GM19035 (cell line): ENCODE measurements around the gene MRGPRF.

Experiments used
- ATAC-seq: cut with Tn5 transposase; IDR thresholded peaks from one replicate; pipeline ENCODE4 v1.9.1; 2021; ENCODE audit not compliant: unreplicated experiment

MRGPRF gene

GRCh38 chr11:69027704-69028372 is 14.8 kb upstream of the MRGPRF start:
- no peak for ATAC-seq

GRCh38 chr11:69024509-69024908 is 11.5 kb upstream of the MRGPRF start:
- ATAC-seq, result no peak

GRCh38 chr11:69022260-69022659 is 9.2 kb upstream of the MRGPRF start:
- ATAC-seq, result no peak

GRCh38 chr11:69018924-69019323 is 5.9 kb upstream of the MRGPRF start:
- ATAC-seq, result no peak

GRCh38 chr11:69017951-69018350 is 4.9 kb upstream of the MRGPRF start:
- no peak for ATAC-seq

- ATAC-seq, result no peak
Observed at GRCh38 chr11:69014898-69015549, 2.0 kb upstream of the MRGPRF start.

GRCh38 chr11:69014084-69014851 is 1.2 kb upstream of the MRGPRF start:
- ATAC-seq, result no peak

GRCh38 chr11:69012092-69013008 is 696 bp downstream of the MRGPRF start:
- no peak for ATAC-seq

- no peak for ATAC-seq
Observed at GRCh38 chr11:69011624-69012091, 1.4 kb downstream of the MRGPRF start.

GRCh38 chr11:69010964-69011623 is 2.0 kb downstream of the MRGPRF start:
- no peak for ATAC-seq

GRCh38 chr11:69010361-69010891 is 2.6 kb downstream of the MRGPRF start:
- no peak for ATAC-seq

GRCh38 chr11:69009441-69010211 is 3.4 kb downstream of the MRGPRF start:
- ATAC-seq, result no peak

GRCh38 chr11:69008737-69009440 is 4.2 kb downstream of the MRGPRF start:
- no peak for ATAC-seq

GRCh38 chr11:69007975-69008381 is 5.1 kb downstream of the MRGPRF start:
- ATAC-seq, result no peak

GRCh38 chr11:69006816-69007215 is 6.2 kb downstream of the MRGPRF start:
- ATAC-seq, result no peak

GRCh38 chr11:69005631-69006368 is 7.2 kb downstream of the MRGPRF start:
- no peak for ATAC-seq

- no peak for ATAC-seq
Observed at GRCh38 chr11:69005183-69005630, 7.8 kb downstream of the MRGPRF start.
